GM21717 (cell line): Measurements from ENCODE around the gene ARAP3.

ENCODE experiments used
- ATAC-seq: cut with Tn5 transposase; IDR thresholded peaks from one replicate; pipeline ENCODE4 v1.9.1; 2021; ENCODE audit warnings: mild to moderate bottlenecking, moderate library complexity; ENCODE audit not compliant: unreplicated experiment

Gene ARAP3

GRCh38 chr5:141704782-141705297 lies 22.8 kb upstream of the ARAP3 start:
- no peak for ATAC-seq

- no peak for ATAC-seq
These were observed 21.1 kb upstream of the ARAP3 start for GRCh38 chr5:141703133-141703561.

GRCh38 chr5:141701360-141702119 lies 19.5 kb upstream of the ARAP3 start:
- peak; percentile 74 for ATAC-seq

GRCh38 chr5:141697586-141697985 lies 15.6 kb upstream of the ARAP3 start:
- no peak for ATAC-seq

GRCh38 chr5:141696431-141696830 lies 14.4 kb upstream of the ARAP3 start:
- ATAC-seq = no peak

- ATAC-seq = no peak
These were observed 13.7 kb upstream of the ARAP3 start for GRCh38 chr5:141695627-141696215.

GRCh38 chr5:141694479-141694878 lies 12.4 kb upstream of the ARAP3 start:
- no peak for ATAC-seq

- ATAC-seq = no peak
These were observed 11.1 kb upstream of the ARAP3 start for GRCh38 chr5:141692919-141693725.

- ATAC-seq = no peak
These were observed 10.5 kb upstream of the ARAP3 start for GRCh38 chr5:141692533-141692888.

- ATAC-seq = peak; percentile 81
These were observed 10.0 kb upstream of the ARAP3 start for GRCh38 chr5:141691867-141692532.

- no peak for ATAC-seq
These were observed 9.3 kb upstream of the ARAP3 start for GRCh38 chr5:141691286-141691866.

GRCh38 chr5:141686648-141687416 lies 4.8 kb upstream of the ARAP3 start:
- no peak for ATAC-seq

GRCh38 chr5:141685591-141685990 lies 3.6 kb upstream of the ARAP3 start:
- ATAC-seq = no peak

- ATAC-seq = no peak
These were observed 1.6 kb upstream of the ARAP3 start for GRCh38 chr5:141683596-141684141.

- ATAC-seq = no peak
These were observed 735 bp downstream of the ARAP3 start for GRCh38 chr5:141681295-141681694.

GRCh38 chr5:141680751-141681201 lies 1.3 kb downstream of the ARAP3 start:
- no peak for ATAC-seq

GRCh38 chr5:141680178-141680577 lies 1.9 kb downstream of the ARAP3 start:
- no peak for ATAC-seq

GRCh38 chr5:141677415-141677814 lies 4.6 kb downstream of the ARAP3 start:
- no peak for ATAC-seq

GRCh38 chr5:141675672-141676071 lies 6.4 kb downstream of the ARAP3 start:
- ATAC-seq = no peak

- ATAC-seq = no peak
These were observed 7.3 kb downstream of the ARAP3 start for GRCh38 chr5:141674747-141675146.
